ENCODE data around the gene SERPINB10. TPM values are rescaled to one million over a fixed set of nuclear protein-coding genes. Genes with fewer than 3 reads are reported as not detected.

Gene SERPINB10
- total and polyA plus RNA-seq, 2 of the 8 experiments (the other 6 are each of a cell fraction or from before 2014, with no cell fraction given): not detected

DNA sequence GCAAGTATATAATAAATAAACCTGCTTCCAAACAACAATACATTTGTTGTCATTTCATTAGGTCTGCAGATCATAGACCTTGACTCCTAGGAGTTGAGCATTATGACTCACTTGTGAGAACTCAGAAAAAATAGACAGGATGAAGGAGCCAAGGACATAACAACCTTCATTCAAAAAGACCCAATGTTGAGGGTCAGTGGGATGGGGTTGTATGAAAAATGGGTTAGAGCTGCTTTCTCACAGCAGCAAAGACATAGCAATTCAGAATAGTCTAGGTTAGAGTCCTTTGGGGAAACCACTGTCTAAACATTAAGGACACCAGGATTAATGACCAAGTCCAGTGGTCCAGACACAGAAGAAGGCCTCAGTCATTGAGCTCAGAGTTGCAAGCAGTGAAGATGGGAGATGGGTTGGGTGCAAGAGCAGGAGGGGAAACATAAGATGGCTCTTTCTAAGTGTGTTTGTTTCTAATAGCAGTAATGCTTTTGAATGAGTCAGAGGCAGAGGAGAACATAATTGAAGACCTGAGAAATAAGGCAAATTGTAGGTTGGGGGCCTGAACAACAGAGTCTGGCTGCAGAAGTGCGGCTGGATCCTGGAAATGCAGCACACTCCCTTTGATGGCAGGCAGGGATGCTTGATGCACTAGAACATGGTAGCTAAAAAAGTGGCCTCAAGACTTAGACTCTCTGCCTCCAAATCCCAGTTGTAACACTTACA, 3.7 kb upstream of the SERPINB10 start:
- CTCF ChIA-PET (ENCODE audit: partially characterized antibody): no interaction called here
- H3K36me3 ChIP-seq (ENCODE audit: control insufficient read depth in 2 of 4, insufficient read depth in 4 of 4, low read length in 3 of 4): no peaks in the 10 kb centered on the region
- H3K79me1 ChIP-seq (ENCODE audit: low read depth, low read length): no peaks in the 10 kb centered on the region
- peaks cover 0 to 2% (median 0%) of the 10 kb centered on the region in 4 experiments; a peak in 1 of 7 replicates for H3K4me1 ChIP-seq (replicated peaks in 1 of 4; ENCODE audit: control insufficient read depth in 3 of 4, insufficient read depth in 4 of 4, low read length in 3 of 4)
- DNase-seq (ENCODE audit: low read depth in 1 of 2, low spot score in 2 of 2): no peak
- H2BK12ac ChIP-seq (ENCODE audit: low read depth, low read length): no peak overlapping the region
- no peak overlapping the region for H2AFZ ChIP-seq (ENCODE audit: low read length)
- H3K56ac ChIP-seq (replicated peaks; ENCODE audit: insufficient read length, low read depth, low read length): no peak overlapping the region
- no peaks in the 10 kb centered on the region for H4K20me1 ChIP-seq (replicated peaks in 1 of 2; ENCODE audit: control insufficient read depth in 1 of 2, insufficient read depth in 2 of 2, low read length in 2 of 2)
- no peak overlapping the region for H2BK5ac ChIP-seq (ENCODE audit: low read depth, low read length)
- H4K8ac ChIP-seq (ENCODE audit: extremely low read depth, insufficient read depth, low read length): no peak overlapping the region
- H2AK5ac ChIP-seq (ENCODE audit: low read depth, low read length): no peak overlapping the region
- no peak overlapping the region for H3K4ac ChIP-seq (replicated peaks; ENCODE audit: insufficient read length, low read depth, low read length)
- no peak overlapping the region for H2BK120ac ChIP-seq (replicated peaks; ENCODE audit: low read depth, low read length)
- no peak overlapping the region for H3K23ac ChIP-seq (ENCODE audit: insufficient read length)
- H3K9ac ChIP-seq (replicated peaks in 1 of 4; ENCODE audit: extremely low read depth in 1 of 4, low read depth in 3 of 4, low read length in 3 of 4): no peak overlapping the region
- H2BK20ac ChIP-seq (ENCODE audit: low read length): no peak overlapping the region
- FAIRE-seq: no peak
- peaks cover 0 to 7% of the 10 kb centered on the region in 2 experiments; a peak in 1 of 4 replicates for H3K9me3 ChIP-seq (ENCODE audit: insufficient read depth in 2 of 2, low read depth in 1 of 2, low read length in 1 of 2)
- no peak overlapping the region for H4K5ac ChIP-seq (ENCODE audit: insufficient read length, low read depth, low read length)
- H2BK15ac ChIP-seq (ENCODE audit: low read length): no peak overlapping the region
- POLR2A ChIA-PET (ENCODE audit: partially characterized antibody): no interaction called here
- no peak overlapping the region for H4K91ac ChIP-seq (replicated peaks; ENCODE audit: insufficient read length, low read length)
- no peak overlapping the region for H3K27ac ChIP-seq (ENCODE audit: low read depth, low read length)
- H3K4me3 ChIP-seq (ENCODE audit: extremely low read depth in 1 of 4, insufficient read depth in 2 of 4, low read depth in 3 of 4, low read length in 4 of 4): no peak overlapping the region
- H3K79me2 ChIP-seq (ENCODE audit: control insufficient read depth in 1 of 2, insufficient read depth in 2 of 2, low read length in 2 of 2): no peaks in the 10 kb centered on the region
- no peaks in the 10 kb centered on the region for H3K23me2 ChIP-seq (ENCODE audit: low read depth, low read length)
- no peaks in the 10 kb centered on the region for H3K27me3 ChIP-seq (replicated peaks in 1 of 4; ENCODE audit: control insufficient read depth in 3 of 4, extremely low read depth in 1 of 4, insufficient read depth in 3 of 4, low read length in 3 of 4)
- H3K14ac ChIP-seq (ENCODE audit: insufficient read length): no peak overlapping the region
- TF ChIP-seq BCL11A (IDR thresholded peaks at IDR 0.05; ENCODE audit: low read depth in 2 of 2, low read length in 2 of 2) (no peak), KDM5A (IDR thresholded peaks at IDR 0.05; ENCODE audit: low read length) (no peak), EZH2 (IDR thresholded peaks at IDR 0.05; ENCODE audit: low read depth, low read length, severe bottlenecking) (no peak), CEBPB (IDR thresholded peaks at IDR 0.05; ENCODE audit: low read depth, low read length) (no peak), FOSL1 (IDR thresholded peaks at IDR 0.05; ENCODE audit: insufficient read depth, low read depth, low read length) (no peak), CREB1 (IDR thresholded peaks at IDR 0.05) (no peak), POU5F1 (IDR thresholded peaks at IDR 0.05; ENCODE audit: low read depth, low read length) (no peak)
- no peak overlapping the region for H3K18ac ChIP-seq (ENCODE audit: extremely low read depth, low read length)
- WGBS, 2 experiments (ENCODE audit: extremely low coverage in 1 of 2, insufficient coverage in 1 of 2, insufficient read length in 1 of 2, insufficient replicate concordance in 2 of 2, low coverage in 1 of 2, low lambda C conversion rate in 2 of 2, missing lambda C conversion rate in 1 of 2): 77% methylated on average over 1 of the region's 1 CpG; no CpG with 5 or more reads in 1 of the 2 experiments
- no peak overlapping the region for H3K4me2 ChIP-seq (ENCODE audit: insufficient read depth in 1 of 2, low read depth in 2 of 2, low read length in 2 of 2)

All from H1 (cell line).